IPS DF 6.9 (cell line): ENCODE measurements around the gene KRT17.
"Not testable (repeated sequence)": the region's sequence is repeated elsewhere in the genome, so short reads cannot be mapped to it uniquely, and the experiment has no call there.

Experiments used
- DNase-seq: peaks from one replicate; pipeline ENCODE4 v3.0.0-alpha.2; 2013; ENCODE audit warnings: low read depth, low spot score
- H3K27ac ChIP-seq: one replicate; pipeline ENCODE4 v1.5.1; 2013; ENCODE audit warnings: low read length, control low read depth
- H3K27me3 ChIP-seq: 2 replicates; pipeline ENCODE4 v1.6.1; 2013; ENCODE audit warnings: mild to moderate bottlenecking, low read length; ENCODE audit not compliant: control insufficient read depth, insufficient read depth
- H3K36me3 ChIP-seq: 2 replicates; pipeline ENCODE4 v1.6.1; 2013; ENCODE audit warnings: low read length; ENCODE audit not compliant: control insufficient read depth, insufficient read depth
- H3K4me1 ChIP-seq: 2 replicates; pipeline ENCODE4 v1.6.1; 2013; ENCODE audit warnings: low read length; ENCODE audit not compliant: control insufficient read depth, insufficient read depth
- H3K4me3 ChIP-seq: 2 replicates; pipeline ENCODE4 v1.5.1; 2013; ENCODE audit warnings: mild to moderate bottlenecking, low read length
- H3K9me3 ChIP-seq: 2 replicates; pipeline ENCODE4 v1.6.1; 2013; ENCODE audit warnings: low read length, inconsistent platforms; ENCODE audit not compliant: control insufficient read depth, insufficient read depth
- WGBS: extraction: QIAGEN DNeasy Blood & Tissue Kit; methylation state at CpG from one replicate; pipeline ENCODE4 v1.1.7; 2013; ENCODE audit warnings: mixed read lengths, missing lambda C conversion rate; ENCODE audit not compliant: insufficient read length, insufficient coverage; 5-methylcytosine and 5-hydroxymethylcytosine counted together

Gene KRT17

DNA sequence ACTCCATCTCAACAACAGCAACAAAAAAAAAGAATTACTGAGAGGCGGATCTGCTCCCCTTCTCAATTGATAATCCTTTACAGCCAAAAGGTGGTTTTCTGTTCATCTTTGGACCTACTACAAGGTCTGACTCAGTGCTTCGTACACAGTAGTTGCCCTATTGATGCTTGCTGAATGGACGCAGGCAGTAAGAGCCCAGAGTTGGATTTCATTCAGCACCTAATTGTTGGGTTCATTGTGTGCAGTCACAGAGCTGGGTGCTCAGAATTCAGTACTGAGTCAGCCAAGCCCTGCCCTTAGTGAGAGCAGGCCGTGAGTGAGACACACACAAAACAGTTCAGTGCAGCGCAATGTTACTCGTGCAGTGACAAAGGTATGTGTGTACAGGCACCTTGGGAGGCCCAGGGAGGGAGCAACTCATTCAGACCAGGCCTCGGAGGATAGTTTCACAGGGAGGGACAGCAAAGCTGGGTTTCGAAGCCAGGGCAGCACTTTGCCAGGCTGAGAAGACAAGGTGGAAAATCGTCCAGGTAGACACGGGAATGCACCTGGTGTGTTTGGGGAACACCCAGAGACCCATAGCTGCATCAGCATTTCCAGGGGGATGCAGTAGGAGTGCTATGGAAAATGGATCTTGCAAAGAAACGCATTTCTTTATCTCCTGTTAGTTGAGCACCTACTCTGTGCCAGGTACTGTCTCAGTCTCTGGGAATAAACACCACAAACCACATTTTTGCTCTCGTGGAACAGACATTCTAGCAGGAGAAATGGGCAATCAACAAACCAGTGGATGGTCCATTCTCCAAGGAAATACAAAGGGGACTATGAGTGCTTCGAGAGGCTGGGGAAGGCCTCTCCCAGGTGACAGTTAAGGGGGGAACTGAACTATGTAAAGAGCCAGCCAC is 18.1 kb upstream of the KRT17 start:
- WGBS: no CpG with 5 or more reads among the region's 13 CpGs
- Histone ChIP-seq H3K27ac (no peak overlapping the region), H3K4me3 (no peak overlapping the region), H3K36me3 (no peaks in the 10 kb centered on the region), H3K4me1 (no peaks in the 10 kb centered on the region), H3K27me3 (no peaks in the 10 kb centered on the region), H3K9me3 (no peaks in the 10 kb centered on the region)
- DNase-seq: no peak

DNA sequence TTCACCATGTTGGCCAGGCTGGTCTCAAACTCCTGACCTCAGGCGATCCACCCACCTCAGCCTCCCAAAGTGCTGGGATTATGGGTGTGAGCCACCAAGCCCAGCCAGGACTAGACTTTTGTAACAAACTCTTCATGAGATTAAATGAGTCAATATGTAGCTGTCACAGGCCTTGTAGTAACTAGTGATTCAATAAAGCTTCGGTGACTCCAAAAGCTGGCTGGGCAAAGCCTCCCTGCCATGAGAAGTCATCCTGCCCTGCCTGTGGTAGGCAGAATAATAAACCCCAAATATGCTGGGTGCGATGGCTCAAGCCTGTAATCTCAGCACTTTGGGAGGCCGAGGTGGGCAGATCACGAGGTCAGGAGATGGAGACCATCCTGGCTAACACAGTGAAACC is 16.2 kb upstream of the KRT17 start:
- H3K27me3 ChIP-seq, H3K27ac ChIP-seq, H3K9me3 ChIP-seq, H3K4me1 ChIP-seq, DNase-seq, H3K36me3 ChIP-seq, H3K4me3 ChIP-seq: not testable (repeated sequence)
- no CpG with 5 or more reads among the region's 5 CpGs for WGBS

DNA sequence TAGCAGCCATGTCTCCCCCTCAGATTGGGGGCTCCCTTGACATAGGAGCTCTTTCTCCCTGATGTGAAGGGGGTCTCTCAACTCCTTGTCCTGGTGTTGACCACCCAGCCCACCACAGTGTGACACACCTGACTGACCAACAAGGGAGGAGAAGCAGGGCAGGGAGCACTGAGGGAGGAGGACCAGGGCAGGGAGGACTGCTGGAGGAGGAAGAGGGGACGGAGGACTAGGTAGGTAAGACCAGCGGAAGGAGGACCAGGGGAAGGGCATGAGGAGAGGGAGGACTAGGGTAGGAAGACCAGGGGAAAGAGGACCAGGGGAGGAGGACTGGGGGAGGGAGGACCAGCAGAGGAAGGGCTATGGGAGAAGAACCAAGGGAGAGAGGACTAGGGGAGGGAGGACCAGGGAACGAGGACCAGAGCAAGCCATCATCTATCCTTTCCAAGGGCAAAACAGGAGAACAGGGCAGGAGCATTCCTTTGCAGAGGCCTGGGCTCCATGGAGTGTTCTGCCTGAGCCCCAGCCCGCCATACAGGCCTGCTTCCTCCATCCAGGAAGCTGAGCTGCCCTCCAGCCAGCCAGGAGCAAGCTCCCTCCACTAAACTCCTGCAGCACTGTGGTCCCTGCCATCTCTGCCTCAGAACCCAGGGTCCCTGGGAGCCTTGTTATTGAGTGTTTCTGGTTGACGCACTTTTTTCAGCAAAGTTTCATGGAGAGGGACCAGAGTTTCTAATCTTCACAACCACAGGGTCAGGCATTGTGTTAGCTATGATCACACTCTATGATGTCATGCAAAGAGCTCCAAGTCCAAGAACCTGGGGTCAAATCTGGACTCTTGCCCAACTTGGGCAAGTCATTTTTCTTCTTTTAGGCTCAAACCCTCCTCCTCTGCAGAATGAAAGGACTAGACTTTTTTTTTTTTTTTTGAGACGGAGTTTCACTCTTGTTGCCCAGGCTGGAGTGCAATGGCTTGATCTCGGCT is 15.4 kb upstream of the KRT17 start:
- no peaks in the 10 kb centered on the region for H3K4me1 ChIP-seq
- WGBS: no CpG with 5 or more reads among the region's 7 CpGs
- no peak overlapping the region for H3K27ac ChIP-seq
- no peak overlapping the region for H3K4me3 ChIP-seq
- H3K36me3 ChIP-seq: no peaks in the 10 kb centered on the region
- H3K27me3 ChIP-seq: no peaks in the 10 kb centered on the region
- H3K9me3 ChIP-seq: no peaks in the 10 kb centered on the region
- DNase-seq: no peak

DNA sequence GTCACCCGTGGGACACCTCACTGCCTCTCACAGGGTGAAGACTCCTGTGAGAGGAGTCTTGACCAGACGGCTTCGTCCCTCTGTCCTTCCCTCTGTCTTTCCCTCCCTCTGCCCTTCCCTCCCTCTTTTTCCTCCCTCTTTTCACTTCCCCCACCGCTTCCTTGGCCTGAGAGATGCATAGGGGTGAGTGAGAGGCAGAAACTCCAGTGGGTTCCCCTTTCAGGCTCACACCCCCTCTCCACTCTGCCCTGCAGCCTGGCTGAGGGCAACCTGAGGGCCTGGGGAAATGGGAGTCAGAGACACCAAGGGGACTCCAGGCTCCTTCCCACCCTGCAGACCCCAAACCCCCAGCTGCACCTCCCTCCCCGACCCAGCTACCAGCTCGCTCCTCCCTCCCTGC is 14.6 kb upstream of the KRT17 start:
- no CpG with 5 or more reads among the region's 6 CpGs for WGBS
- Histone ChIP-seq H3K36me3 (no peaks in the 10 kb centered on the region), H3K27ac (no peak overlapping the region), H3K27me3 (no peaks in the 10 kb centered on the region), H3K4me3 (no peak overlapping the region), H3K9me3 (no peaks in the 10 kb centered on the region), H3K4me1 (no peaks in the 10 kb centered on the region)
- no peak for DNase-seq

DNA sequence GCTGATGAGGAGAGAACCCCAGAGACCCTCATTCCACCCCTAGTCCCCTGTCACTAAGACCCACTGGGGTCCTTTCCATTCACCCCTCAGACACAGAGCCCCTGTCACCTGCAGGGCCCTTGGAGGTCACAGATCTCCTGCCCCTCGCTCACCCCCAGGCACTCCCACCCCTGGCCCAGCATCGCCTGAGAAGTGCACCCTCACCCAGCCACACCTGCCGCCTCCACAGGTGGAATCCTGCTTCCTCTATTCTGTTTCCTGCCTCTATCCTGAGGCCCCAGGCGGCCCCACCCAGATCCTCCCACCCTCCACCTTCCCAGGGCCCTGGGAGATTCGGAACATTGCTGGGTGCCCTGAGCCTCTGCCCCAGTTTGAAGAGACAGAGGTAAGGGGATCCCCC is 13.8 kb upstream of the KRT17 start:
- Histone ChIP-seq H3K9me3 (no peaks in the 10 kb centered on the region), H3K4me1 (no peaks in the 10 kb centered on the region), H3K27ac (no peak overlapping the region), H3K4me3 (no peak overlapping the region), H3K36me3 (no peaks in the 10 kb centered on the region), H3K27me3 (no peaks in the 10 kb centered on the region)
- no CpG with 5 or more reads among the region's 5 CpGs for WGBS
- DNase-seq: no peak

DNA sequence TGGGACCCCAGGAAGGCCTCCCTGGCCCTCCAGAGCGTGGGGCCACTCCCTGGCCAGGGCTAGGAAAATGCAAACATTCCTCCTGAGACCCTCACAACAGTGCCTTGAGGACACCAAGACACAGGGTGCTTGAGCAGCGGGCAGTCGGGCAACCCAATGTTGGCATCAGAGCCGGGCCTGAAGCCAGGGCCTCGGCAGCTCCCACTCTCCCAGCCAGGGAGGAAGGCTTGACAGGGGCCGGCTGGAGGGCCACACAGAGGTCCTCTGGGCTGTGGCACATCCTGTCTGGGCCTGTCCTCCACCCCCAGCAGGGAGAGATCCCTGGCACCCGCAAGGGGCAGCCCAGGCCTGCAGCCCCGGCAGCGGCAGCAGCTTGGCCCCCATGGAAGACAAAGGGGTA is 12.3 kb upstream of the KRT17 start:
- Histone ChIP-seq H3K9me3 (no peaks in the 10 kb centered on the region), H3K27ac (no peak overlapping the region), H3K36me3 (no peaks in the 10 kb centered on the region), H3K27me3 (no peaks in the 10 kb centered on the region), H3K4me1 (no peaks in the 10 kb centered on the region), H3K4me3 (no peak overlapping the region)
- no CpG with 5 or more reads among the region's 9 CpGs for WGBS
- DNase-seq: no peak

DNA sequence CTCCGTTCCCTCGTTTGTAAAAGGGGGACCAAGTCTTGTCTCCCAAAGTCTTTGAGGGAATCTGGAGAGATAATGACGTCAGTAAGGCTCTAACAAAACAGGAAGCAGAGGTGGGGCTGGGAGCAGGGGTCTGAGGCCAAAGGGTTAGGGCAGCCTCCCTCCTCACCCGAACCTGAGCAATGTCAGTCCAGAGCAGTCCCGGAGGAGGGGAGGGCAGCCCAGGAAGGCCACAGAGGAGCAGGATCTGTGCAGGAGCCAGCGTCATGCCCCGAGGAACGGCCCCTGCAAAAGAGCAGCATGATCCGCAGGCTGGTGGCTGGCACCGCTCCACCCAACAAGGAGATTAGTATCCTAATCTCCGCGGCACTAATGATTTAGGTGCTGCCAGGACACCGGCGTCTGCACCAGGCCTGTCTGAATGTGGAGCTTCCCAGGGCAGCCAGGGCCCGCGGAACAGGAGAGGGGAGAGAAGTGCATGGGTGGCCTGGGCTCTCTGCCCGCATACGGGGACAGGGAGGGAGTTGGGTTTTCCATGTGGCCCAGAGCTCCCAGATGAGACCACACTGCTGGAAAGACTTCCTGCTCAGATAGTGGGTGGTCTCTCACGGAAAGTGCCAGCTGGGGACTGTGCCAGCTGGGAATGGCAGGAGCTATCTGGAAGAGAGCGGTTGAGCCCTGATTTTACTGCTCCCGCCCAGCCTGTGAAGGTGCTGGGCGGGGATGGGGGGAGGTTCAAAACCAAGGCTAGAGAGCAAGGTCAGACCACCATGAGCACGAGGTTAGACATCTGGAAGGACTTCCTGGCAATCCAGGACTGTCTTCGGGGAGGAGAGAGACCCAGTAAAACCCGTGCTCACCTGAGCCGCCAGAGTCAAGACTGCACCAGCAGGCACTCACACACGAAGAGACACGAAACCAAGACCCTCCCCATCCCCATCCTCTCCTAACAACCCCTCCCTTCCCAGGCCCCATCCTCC is 11.0 kb upstream of the KRT17 start:
- no peak for DNase-seq
- Histone ChIP-seq H3K4me3 (no peak overlapping the region), H3K4me1 (no peaks in the 10 kb centered on the region), H3K27me3 (no peaks in the 10 kb centered on the region), H3K9me3 (no peaks in the 10 kb centered on the region), H3K27ac (no peak overlapping the region), H3K36me3 (no peaks in the 10 kb centered on the region)
- WGBS: no CpG with 5 or more reads among the region's 28 CpGs

DNA sequence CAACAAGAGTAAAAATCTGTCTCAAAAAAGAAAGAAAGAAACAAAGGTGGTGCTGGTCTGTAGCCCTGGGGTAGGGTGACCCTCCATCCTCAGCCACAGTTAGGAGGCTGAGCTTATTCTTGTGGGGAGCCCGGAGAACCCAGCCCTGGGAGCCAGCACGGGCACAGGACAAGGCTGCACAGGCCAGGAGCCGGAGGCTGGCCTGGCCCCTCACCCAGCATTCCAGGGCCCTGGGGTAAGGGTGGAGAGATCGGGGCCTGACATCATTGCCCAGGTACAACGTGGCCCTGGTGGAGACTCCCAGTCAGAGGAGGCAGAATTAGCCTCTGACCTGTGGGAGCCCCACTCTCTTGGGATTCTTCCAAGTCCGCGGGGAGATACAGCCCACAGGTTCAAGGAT is 10.3 kb upstream of the KRT17 start:
- DNase-seq: no peak
- no peaks in the 10 kb centered on the region for H3K9me3 ChIP-seq
- WGBS: no CpG with 5 or more reads among the region's 7 CpGs
- no peak overlapping the region for H3K27ac ChIP-seq
- H3K36me3 ChIP-seq: no peaks in the 10 kb centered on the region
- no peak overlapping the region for H3K4me3 ChIP-seq
- no peaks in the 10 kb centered on the region for H3K4me1 ChIP-seq
- H3K27me3 ChIP-seq: no peaks in the 10 kb centered on the region

DNA sequence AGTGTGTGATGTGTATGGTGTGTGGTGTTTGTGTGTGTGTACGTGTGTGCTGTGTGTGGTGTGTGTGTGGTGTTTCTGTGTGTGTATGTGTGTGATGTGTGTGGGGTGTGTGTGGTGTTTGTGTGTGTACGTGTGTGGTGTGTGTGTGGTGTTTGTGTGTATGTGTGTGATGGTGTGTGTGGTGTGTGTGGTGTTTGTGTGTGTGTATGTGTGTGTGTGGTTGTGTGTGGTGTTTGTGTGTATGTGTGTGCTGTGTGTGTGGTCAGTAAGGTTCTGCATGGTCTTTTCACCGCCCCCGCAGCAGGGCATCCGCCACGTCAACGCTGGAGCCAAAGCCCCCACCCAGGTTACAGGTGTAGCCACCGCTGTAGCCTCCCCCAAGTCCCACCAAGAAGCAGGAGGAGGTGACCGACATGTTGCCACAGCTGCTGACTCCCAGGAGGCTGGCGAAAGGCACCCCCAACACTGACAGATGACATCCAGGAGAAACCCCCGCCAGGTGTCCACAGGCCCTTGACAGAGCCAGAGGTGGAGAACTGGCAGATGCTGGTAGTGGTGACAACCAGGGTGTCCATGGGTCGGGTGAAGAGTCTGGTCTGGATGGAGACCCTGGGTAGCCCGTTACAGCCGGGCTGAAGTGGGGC is 9.3 kb upstream of the KRT17 start:
- WGBS: 100% methylated on average over 2 of the region's 14 CpGs
- Histone ChIP-seq H3K9me3 (no peaks in the 10 kb centered on the region), H3K27ac (no peak overlapping the region), H3K27me3 (no peaks in the 10 kb centered on the region), H3K4me3 (no peak overlapping the region), H3K4me1 (no peaks in the 10 kb centered on the region), H3K36me3 (no peaks in the 10 kb centered on the region)
- no peak for DNase-seq
